WI38 (cell line): ENCODE data around the gene MICAL2.

ENCODE experiments used
- H3K4me3 ChIP-seq: 2 replicates; pipeline ENCODE4 v1.5.1; 2011; ENCODE audit warnings: low read depth, mild to moderate bottlenecking, control low read depth, low read length
- TF ChIP-seq, protein P1 (sequence below): IDR thresholded peaks from 2 replicates; pipeline ENCODE4 v1.5.1; 2012; ENCODE audit warnings: low read depth, mild to moderate bottlenecking, control low read depth, low read length

Gene MICAL2

DNA sequence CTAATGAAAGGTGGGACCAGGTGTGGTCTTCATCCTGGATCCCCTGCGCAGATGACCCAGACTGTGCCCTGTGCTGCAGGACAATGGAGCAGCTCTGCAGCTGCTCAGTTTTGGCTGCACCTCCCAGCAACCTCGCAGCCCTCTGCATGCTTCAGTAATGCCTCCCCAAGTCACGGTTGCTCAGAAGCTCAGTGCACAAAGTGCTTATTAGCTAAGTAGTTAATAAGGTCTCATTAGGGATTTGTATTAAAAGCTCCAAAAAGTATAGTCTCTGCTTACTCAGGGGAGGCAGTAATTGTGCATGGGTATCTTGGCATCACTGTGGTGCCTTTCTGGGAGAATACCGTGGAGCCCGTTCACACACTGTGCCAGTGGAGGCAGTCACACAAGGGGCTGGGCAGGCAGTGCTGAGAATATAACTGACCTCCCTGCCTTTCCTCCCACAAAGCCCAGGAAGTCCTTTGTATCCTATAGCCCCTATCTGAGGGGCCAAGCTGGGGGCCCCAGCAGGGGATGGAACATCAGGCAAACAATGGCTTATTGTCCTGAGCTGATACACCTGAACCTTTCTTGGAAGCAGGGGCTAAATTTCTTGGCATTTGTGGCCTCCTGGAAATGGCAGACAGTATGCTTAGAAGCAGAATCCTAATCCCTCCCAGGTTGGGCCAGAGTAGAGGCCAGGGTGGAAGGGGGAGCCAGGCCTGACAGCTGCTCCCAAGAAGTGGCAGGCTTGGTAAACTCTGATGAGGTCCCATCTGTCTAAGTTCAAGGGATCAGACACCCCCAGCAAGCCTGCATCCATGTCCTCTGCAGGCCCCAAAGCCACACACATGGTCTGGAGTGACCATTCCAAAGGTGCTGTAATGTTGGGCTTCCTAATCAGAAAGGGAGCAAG is 141.5 kb downstream of the MICAL2 start:
- no peak overlapping the region for H3K4me3 ChIP-seq
- TF ChIP-seq, protein P1, sequence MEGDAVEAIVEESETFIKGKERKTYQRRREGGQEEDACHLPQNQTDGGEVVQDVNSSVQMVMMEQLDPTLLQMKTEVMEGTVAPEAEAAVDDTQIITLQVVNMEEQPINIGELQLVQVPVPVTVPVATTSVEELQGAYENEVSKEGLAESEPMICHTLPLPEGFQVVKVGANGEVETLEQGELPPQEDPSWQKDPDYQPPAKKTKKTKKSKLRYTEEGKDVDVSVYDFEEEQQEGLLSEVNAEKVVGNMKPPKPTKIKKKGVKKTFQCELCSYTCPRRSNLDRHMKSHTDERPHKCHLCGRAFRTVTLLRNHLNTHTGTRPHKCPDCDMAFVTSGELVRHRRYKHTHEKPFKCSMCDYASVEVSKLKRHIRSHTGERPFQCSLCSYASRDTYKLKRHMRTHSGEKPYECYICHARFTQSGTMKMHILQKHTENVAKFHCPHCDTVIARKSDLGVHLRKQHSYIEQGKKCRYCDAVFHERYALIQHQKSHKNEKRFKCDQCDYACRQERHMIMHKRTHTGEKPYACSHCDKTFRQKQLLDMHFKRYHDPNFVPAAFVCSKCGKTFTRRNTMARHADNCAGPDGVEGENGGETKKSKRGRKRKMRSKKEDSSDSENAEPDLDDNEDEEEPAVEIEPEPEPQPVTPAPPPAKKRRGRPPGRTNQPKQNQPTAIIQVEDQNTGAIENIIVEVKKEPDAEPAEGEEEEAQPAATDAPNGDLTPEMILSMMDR: no peak

DNA sequence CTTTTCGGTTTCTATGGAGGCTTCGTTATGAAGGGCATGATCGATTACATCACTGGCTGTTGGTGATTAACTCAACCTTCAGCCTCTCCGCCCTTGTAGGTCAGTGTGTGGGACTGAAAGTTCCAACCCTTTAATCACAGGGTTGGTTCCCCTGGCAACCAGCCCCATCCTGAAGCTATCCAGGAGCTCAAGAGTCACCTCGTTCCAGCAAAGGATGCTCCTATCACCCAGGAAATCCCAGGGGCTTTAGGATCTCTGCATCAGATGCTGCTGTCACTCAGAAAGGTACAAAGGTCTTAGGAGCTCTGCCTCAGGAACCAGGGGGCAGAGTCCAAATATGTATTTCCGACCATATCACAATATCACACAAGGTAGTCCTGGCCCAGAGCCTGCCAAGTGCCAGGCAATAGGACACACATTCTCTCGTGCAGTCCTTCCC is 143.5 kb downstream of the MICAL2 start:
- no peak overlapping the region for H3K4me3 ChIP-seq
- TF ChIP-seq, protein P1: no peak

DNA sequence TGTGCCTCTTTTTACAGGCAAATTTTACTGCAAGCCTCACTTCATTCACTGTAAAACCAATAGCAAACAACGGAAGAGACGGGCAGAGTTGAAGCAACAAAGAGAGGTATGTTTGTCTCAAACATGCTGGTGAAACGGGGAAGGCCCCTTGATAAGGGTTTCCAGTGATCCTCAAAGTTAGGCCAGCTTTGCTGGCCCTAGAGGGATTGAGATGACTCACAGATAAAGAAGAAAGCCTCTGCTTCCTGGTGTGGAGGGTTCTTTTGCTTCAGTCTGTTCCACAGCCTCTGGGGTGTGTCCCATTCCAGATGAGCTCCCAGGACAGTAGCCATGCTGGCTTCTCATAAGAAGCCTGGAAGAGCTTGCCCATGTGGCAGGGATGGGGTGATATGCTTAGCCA is 148.1 kb downstream of the MICAL2 start:
- TF ChIP-seq, protein P1: no peak
- H3K4me3 ChIP-seq: no peak overlapping the region

DNA sequence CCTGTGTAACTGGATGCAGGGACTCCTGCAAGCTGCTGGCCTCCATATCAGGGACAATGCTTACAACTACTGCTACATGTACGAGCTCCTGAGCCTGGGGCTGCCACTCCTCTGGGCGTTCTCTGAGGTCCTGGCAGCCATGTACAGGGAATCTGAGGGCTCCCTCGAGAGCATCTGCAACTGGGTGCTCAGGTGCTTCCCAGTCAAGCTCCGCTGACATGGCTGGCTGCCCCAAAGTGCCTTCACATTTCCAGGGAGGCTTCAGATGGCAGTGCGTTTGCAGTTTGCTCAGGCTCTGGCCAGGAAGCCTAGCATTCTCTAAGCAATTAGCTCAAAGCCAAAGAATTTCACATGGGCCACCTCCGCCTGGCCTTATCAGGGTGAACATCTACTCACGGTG is 149.6 kb downstream of the MICAL2 start:
- H3K4me3 ChIP-seq: no peak overlapping the region
- TF ChIP-seq, protein P1: no peak

DNA sequence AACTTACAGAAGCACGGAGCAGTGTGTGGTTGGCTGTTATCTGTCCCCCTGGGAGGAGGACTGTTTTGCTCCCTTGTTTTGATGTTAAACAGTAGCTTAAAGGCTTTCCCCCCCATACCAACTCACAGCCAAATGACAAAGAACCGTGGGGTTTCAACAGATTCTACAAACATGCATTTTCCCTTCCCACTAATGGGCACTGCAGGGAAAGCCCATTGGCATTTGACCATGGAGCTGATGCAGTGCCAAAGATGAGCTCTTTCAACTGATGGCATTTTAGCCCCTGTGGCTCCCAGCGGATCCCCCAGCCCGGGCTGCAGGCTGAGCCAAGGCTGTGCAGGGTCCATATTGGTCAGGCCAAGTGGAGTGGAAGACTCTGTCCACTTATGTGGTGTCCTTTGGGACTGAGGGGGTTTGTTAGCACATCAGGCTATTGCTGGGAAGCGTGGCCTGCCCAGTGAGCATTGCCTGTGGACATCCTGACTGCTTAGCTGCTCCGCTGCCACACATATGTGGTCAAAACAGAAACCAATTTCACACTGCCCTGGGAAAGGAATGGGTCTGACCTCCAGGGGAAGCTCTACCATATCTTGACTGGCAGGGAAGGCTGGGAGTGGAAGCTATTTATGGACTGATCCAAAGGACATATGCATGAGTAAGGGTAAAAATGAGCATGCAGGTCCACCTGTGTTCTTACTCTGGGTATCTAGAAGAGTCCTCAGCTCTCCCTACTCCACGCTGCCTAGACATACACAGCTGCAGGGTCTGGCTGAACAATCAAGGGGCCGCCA is 150.5 kb downstream of the MICAL2 start:
- TF ChIP-seq, protein P1: no peak
- H3K4me3 ChIP-seq: no peak overlapping the region

DNA sequence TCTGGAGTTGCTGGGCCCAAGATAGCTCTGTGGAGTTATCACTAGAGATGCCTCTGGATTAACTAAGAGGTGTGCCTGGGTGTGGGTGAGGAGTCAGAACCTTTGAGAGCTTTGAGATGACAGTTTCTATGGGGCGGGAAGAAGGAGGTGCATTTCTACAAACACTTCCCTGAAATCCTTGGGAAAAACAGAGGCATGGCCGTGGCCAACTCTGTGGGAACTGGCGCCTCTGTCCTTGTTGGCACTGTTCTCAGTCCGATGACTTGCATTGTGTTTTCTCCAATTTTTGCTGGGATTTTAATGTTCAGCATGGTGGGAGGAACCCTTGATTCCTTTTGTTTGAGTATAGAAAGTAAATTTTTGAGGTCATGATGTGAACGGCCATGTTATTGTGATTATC is 151.2 kb downstream of the MICAL2 start:
- no peak overlapping the region for H3K4me3 ChIP-seq
- TF ChIP-seq, protein P1: no peak
